ENCODE results near the gene LGR6.
"Not testable (repeated sequence)": the region's sequence is repeated elsewhere in the genome, so short reads cannot be mapped to it uniquely, and the experiment has no call there.

The LGR6 gene

DNA sequence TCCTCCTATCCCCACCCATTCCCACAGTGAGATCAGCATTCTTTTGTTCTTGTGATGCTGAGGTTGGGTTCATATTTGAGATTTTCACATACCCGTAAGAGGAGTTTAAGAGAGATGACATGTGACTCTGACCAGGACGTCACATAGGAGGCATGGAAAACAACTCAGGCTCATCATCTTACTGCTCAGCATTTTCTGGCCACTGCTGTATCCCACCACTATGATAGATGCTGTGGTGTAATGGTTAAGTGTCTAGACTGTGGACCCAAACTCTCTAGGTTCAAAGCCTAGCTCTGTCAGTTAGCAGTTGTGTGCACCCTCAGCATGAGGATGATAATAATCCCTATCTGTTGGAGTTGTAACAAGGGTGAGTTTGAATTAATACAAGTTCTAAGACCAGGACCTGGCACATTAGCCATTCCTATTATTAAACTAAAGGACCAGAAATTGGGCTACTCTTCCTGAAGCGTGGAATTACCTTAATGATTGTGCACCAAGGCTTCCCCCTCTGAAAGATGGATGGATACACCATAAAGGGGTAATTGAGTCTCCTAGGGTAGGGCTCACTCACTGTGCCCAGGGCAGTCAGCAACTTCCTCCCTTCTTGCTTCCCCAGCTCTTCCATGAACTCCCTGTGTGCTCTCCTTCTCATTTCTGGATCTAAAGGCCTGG, 40.9 kb downstream of the LGR6 start:
- no peak overlapping the region for H3K4me3 ChIP-seq (replicated peaks in 1 of 2; ENCODE audit: low read depth in 2 of 2, low read length in 2 of 2)
- TF ChIP-seq, protein P1, sequence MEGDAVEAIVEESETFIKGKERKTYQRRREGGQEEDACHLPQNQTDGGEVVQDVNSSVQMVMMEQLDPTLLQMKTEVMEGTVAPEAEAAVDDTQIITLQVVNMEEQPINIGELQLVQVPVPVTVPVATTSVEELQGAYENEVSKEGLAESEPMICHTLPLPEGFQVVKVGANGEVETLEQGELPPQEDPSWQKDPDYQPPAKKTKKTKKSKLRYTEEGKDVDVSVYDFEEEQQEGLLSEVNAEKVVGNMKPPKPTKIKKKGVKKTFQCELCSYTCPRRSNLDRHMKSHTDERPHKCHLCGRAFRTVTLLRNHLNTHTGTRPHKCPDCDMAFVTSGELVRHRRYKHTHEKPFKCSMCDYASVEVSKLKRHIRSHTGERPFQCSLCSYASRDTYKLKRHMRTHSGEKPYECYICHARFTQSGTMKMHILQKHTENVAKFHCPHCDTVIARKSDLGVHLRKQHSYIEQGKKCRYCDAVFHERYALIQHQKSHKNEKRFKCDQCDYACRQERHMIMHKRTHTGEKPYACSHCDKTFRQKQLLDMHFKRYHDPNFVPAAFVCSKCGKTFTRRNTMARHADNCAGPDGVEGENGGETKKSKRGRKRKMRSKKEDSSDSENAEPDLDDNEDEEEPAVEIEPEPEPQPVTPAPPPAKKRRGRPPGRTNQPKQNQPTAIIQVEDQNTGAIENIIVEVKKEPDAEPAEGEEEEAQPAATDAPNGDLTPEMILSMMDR (IDR thresholded peaks at IDR 0.05; ENCODE audit: low read depth, low read length): no peak
- DNase-seq (ENCODE audit: low read depth in 2 of 2): peak; percentile 16 to 52

DNA sequence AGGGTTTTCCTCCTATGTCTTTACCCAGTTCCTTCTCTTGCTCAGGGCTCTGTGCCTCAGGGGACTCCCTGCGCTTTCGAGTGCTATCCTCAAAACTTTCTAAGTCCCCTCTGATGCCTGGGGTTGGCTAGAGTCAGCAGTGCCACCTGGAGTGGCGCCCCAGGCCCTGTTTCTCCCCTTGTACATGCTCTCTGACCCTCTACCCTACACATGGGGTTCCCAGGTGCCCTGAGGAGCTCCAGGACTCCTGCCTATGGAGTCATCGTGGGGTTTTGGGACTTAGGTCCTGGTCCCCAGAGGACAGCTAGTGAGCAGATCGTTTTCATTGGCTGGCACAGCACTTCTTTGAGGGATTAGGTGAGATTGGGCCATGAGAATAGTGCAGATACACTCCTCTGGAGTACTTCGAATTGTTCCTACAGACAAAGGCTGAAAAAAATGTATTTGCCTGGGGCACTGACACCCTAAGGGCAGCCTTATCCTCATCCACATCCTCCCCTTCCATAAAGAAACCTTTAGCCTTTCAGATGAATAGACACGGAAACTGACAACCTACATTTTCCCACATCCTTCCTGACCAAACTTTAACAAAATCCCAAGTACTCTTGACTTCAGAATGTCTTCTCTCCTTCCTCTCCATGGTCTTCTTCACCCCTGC, 41.5 kb downstream of the LGR6 start:
- DNase-seq (ENCODE audit: low read depth in 2 of 2): no peak
- TF ChIP-seq, protein P1 (IDR thresholded peaks at IDR 0.05; ENCODE audit: low read depth, low read length): no peak
- H3K4me3 ChIP-seq (replicated peaks in 1 of 2; ENCODE audit: low read depth in 2 of 2, low read length in 2 of 2): no peak overlapping the region

DNA sequence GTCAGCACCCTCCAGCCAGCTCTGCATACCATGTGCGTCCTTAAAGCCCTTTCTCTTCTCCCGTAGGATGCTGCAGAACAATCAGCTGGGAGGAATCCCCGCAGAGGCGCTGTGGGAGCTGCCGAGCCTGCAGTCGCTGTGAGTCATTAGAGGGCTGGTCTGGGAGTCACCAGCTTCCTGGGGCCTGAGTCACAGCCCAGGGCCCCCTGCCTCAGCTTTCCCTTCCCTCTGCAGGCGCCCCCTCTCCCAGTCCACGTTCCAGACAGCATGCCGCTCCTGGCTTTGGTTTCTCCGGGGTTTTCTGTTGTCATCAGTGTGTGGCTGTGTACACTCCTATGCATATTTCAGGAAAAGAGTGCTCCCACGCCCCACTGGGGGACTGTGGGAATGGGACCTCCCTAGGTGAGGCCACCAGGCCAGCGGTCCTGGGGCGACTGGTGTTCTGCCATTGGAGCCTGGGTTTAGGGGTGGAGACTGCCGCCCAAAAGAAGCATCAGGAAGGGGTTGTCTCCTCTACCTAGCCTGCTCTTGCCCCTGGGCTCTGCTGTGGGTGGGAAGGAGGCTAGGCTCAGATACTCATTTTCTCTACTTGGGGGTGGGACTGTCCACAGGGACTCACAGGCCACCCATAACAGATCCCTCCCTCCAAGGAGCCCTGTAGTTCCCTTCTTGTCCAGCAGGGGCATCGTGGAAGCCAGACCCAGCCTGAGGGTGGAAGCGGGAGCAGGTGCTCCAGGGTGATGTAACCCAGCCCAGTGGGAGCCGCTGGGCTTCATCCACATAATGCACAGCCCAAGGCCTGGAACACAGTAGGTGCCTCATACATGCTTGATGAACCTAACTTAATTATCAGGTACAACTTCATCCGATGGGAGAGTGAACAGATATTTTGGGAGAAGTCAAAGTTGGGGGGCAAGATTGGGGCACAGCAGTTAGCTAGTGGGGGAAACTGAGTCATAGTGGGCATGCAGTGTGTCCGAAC, 42.5 kb downstream of the LGR6 start:
- DNase-seq (ENCODE audit: low read depth in 2 of 2): peak; percentile 87 to 94
- TF ChIP-seq, protein P1 (IDR thresholded peaks at IDR 0.05; ENCODE audit: low read depth, low read length): peak; percentile 96
- peak overlapping the region in 1 of 2 donors; percentile 21 for H3K4me3 ChIP-seq (replicated peaks in 1 of 2; ENCODE audit: low read depth in 2 of 2, low read length in 2 of 2)

DNA sequence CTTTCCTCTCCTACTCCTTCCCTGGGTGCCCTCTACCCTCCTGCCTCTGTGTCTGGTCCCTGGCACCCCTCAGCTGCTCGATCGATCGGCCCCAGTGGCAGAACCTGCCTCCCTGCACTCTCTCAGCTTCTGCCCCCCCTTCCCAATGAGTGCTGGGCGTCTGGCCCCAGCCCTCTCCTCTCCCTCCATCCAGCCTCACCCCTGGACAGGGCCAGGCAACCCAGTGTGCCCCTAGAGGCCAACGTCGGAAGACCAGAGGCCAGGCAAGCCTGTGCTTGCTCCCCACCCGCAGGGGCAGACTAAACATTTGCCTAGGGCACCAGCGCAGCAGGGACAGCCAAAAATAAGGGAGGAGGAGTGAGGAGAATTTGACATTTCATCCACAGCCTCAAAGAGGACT, 43.5 kb downstream of the LGR6 start:
- peak in 1 of 2 donors; percentile 20 for DNase-seq (ENCODE audit: low read depth in 2 of 2)
- TF ChIP-seq, protein P1 (IDR thresholded peaks at IDR 0.05; ENCODE audit: low read depth, low read length): peak; percentile 60
- no peak overlapping the region for H3K4me3 ChIP-seq (replicated peaks in 1 of 2; ENCODE audit: low read depth in 2 of 2, low read length in 2 of 2)

DNA sequence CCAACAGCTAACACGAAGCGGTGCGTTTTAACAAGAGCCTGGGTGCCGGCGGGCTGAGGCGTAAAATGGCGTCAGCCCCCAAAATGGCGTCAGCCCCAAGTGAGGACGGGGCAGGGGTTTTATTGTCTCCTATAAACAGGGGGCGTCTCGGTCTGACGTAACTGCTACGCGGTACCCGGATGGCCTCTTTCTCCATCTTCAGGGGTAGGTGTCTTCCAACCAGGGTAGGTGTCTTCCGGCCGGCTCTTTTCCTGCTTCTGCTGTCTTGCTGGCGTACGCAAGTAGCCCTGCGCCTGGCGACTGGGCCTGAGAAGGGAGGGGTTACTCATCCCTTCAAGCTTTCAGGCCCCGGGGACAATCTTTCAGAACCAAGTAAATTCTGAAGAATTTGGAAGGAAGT, 45.3 kb downstream of the LGR6 start:
- TF ChIP-seq, protein P1 (IDR thresholded peaks at IDR 0.05; ENCODE audit: low read depth, low read length): no peak
- no peak for DNase-seq (ENCODE audit: low read depth in 2 of 2)
- no peak overlapping the region for H3K4me3 ChIP-seq (replicated peaks in 1 of 2; ENCODE audit: low read depth in 2 of 2, low read length in 2 of 2)

DNA sequence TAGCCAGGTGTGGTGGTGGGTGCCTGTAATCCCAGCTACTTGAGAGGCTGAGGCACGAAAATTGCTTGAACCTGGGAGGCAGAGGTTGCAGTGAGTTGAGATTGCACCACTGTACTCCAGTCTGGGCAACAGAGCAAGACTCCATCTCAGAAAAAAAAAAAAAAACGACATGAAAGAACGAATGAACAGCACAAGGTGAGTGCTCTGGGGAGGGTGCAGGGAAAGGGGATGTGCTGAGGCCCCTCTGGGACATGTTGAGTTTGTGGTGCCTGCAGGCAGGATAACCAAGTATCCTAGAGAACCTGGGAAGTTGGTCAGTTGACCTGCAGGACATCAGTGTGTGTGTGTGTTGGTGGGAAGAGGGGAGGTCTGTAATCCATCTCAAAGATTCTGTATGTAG, 46.6 kb downstream of the LGR6 start:
- DNase-seq (ENCODE audit: low read depth in 2 of 2); H3K4me3 ChIP-seq (replicated peaks in 1 of 2; ENCODE audit: low read depth in 2 of 2, low read length in 2 of 2): not testable (repeated sequence)

DNA sequence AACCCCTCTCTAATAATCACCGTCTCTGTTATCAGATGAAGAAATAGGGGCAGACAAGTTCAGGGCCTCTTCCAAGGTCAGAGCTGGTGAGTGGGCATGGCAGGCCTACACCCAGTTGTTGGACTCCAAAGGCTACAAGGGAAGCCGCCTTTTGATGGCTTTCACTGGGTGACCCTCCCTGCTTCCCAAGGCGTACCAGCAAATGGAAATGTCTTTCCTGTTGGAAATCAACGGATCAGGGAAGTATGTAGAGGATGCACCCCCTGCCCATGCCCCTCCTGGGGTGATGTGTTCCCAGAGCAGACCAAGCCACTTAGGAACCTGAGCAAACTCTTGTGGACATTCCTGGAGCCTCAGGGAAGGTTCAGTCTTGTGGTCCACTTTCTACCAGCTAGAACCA, 47.4 kb downstream of the LGR6 start:
- TF ChIP-seq, protein P1 (IDR thresholded peaks at IDR 0.05; ENCODE audit: low read depth, low read length): no peak
- no peak overlapping the region for H3K4me3 ChIP-seq (replicated peaks in 1 of 2; ENCODE audit: low read depth in 2 of 2, low read length in 2 of 2)
- no peak for DNase-seq (ENCODE audit: low read depth in 2 of 2)
